HFFc6 (cell line): ENCODE results near the gene BCL2L13. TPM values are rescaled to one million over a fixed set of nuclear protein-coding genes. Genes with fewer than 3 reads are reported as not detected.

ENCODE experiments used
- DNase-seq: peaks from one replicate; pipeline ENCODE4 v3.0.0-alpha.2; 2018
- H3K27ac Mint-ChIP-seq: 2 replicates; pipeline ENCODE4 v1.8.0; 2020; ENCODE audit warnings: mild to moderate bottlenecking, mixed read lengths
- H3K27me3 Mint-ChIP-seq: 2 replicates; pipeline ENCODE4 v1.8.0; 2021; ENCODE audit warnings: mild to moderate bottlenecking, moderate library complexity, mixed read lengths; ENCODE audit not compliant: insufficient read depth
- H3K36me3 Mint-ChIP-seq: 2 replicates; pipeline ENCODE4 v1.8.0; 2021; ENCODE audit warnings: low read depth, mixed read lengths
- H3K4me1 Mint-ChIP-seq: 2 replicates; pipeline ENCODE4 v1.8.0; 2020; ENCODE audit warnings: low read depth, mixed read lengths
- H3K4me3 Mint-ChIP-seq: 2 replicates; pipeline ENCODE4 v1.8.0; 2020; ENCODE audit warnings: mild to moderate bottlenecking, moderate library complexity, mixed read lengths
- H3K9me3 Mint-ChIP-seq: 2 replicates; pipeline ENCODE4 v1.8.0; 2020; ENCODE audit warnings: mild to moderate bottlenecking, mixed read lengths
- total RNA-seq, 6 experiments: library from RNA; stranded (reverse); fragmentation: NEBNext Ultra II Directional; extraction: Animal tissue kit (Norgen Biotek cat#: 25700); gene quantifications; 2 replicates in 1 of 6; 3 replicates in 5 of 6; pipeline ENCODE4 v1.2.3, GENCODE V29; 2021
- TF ChIP-seq, protein P1 (sequence below): fragments of 200-600 bp; sonication (generic); IDR thresholded peaks from 2 replicates; pipeline ENCODE4 v1.5.0; 2021; ENCODE audit warnings: antibody characterized with exemption, mild to moderate bottlenecking

The BCL2L13 gene
- total RNA-seq, 6 experiments from 2014 or later: 46.7 to 53.1 (median 49.7) TPM

DNA sequence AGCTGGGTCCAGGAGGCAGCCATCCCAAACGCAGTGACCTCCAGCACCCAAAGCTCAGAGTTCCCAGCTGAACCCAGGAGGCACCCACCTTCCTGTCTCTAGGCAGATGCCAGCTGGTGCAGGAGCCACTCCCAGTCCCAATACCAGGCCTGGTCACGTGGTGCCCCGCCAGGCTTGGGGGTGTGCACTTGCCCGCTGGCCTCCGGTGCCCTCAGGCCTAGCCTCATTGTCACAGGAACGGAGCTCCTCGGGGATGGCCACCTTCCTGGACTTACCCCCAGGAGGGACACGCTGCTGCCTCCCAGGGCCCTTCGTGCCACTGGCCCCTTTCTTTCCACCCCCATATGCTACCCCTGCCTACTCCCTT is 131.1 kb downstream of the BCL2L13 start:
- no peak overlapping the region for H3K4me3 Mint-ChIP-seq
- peaks cover 2% of the 10 kb centered on the region; the same call in 1 of the 2 replicates for H3K27me3 Mint-ChIP-seq
- H3K4me1 Mint-ChIP-seq: peaks cover 17% of the 10 kb centered on the region
- H3K36me3 Mint-ChIP-seq: 0 out of 2 replicates have a peak, but pooled peaks cover 4% of the 10 kb centered on the region
- H3K9me3 Mint-ChIP-seq: no peaks in the 10 kb centered on the region
- H3K27ac Mint-ChIP-seq: no peak overlapping the region
- DNase-seq: no peak
- TF ChIP-seq, protein P1, sequence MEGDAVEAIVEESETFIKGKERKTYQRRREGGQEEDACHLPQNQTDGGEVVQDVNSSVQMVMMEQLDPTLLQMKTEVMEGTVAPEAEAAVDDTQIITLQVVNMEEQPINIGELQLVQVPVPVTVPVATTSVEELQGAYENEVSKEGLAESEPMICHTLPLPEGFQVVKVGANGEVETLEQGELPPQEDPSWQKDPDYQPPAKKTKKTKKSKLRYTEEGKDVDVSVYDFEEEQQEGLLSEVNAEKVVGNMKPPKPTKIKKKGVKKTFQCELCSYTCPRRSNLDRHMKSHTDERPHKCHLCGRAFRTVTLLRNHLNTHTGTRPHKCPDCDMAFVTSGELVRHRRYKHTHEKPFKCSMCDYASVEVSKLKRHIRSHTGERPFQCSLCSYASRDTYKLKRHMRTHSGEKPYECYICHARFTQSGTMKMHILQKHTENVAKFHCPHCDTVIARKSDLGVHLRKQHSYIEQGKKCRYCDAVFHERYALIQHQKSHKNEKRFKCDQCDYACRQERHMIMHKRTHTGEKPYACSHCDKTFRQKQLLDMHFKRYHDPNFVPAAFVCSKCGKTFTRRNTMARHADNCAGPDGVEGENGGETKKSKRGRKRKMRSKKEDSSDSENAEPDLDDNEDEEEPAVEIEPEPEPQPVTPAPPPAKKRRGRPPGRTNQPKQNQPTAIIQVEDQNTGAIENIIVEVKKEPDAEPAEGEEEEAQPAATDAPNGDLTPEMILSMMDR: no peak

DNA sequence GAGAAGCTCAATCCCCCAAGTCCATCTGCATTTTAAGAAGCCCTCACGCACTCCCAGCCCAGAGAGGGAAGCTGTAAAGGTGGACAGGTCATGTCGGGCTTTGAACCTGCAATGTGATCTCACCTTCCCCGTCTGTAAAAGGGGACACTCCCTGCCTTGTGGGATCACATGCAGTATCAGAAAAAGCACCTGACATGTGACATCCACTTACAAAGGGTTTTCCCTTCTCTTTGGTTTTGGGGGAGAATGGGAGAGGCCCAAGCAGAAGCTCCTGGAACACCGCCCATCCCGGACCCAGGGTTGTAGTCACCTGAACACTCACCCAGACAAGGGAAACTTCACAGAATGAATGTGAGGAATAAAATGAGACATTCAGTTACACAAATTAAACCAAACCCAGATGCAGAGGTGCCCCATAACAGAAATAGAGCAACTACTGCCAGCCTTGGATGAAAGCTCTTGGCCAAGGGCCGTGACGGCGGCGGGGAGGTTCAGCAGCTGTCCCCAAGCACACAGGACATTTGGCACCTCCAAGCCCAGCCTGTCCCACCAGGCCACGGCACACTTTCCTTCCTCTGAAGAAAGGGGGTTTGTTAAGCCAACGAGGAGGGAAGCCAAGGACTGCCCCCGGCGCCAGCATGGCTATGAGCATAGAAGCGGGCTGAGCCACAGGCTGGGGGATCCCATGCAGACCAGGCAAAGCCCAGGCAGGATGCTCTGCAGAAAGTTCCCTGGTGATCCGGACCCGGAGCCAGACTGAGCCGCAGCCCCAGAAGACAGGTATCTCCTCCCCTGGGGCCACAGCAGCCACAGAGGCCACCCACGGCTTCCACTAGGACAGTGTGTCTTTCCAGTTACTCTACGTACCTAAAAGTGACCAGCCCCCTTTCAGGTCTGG is 131.9 kb downstream of the BCL2L13 start:
- DNase-seq: no peak
- TF ChIP-seq, protein P1: no peak
- Mint-ChIP-seq H3K27me3 (peaks cover 2% of the 10 kb centered on the region), H3K4me1 (peaks cover 17% of the 10 kb centered on the region), H3K4me3 (no peak overlapping the region), H3K9me3 (no peaks in the 10 kb centered on the region), H3K36me3 (0 out of 2 replicates have a peak, but pooled peaks cover 4% of the 10 kb centered on the region), H3K27ac (no peak overlapping the region)

DNA sequence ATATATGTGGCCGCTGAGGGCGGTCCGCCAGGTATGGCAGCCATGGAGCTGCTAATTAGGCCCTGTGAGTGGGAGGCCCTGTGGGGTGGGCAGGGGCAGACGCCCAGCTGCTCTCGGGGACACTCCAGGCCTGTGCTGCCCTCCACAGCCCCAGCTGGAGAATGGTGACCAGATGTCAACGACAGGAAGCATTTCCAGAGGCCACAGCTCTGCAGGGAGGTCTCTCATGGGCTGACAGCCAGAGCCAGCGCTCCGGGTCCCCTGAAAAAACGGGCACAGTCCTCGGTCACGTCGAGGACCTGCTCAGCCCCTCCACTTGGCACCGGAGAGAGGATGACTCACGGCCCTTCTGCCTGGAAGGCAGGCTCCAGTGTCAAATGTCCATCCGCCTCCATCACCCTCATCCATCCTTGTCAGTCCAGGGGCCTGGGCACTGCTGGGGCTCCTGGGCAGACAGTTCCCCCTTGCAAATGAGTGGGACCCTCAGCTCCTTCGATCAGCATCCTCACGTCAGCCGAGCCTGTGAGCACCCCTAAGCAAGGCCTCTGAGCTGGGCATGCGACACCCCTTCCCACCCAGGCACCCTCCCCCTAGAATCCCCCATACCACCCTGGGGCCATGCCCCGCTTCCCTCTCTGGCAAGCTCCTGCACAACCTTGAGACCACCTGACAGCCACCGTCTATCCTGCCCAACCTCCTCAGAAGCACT is 133.8 kb downstream of the BCL2L13 start:
- Mint-ChIP-seq H3K36me3 (0 out of 2 replicates have a peak, but pooled peaks cover 3% of the 10 kb centered on the region), H3K27ac (peak overlapping the region; percentile 69), H3K27me3 (peaks cover 2% of the 10 kb centered on the region), H3K9me3 (no peaks in the 10 kb centered on the region), H3K4me1 (peaks cover 17% of the 10 kb centered on the region), H3K4me3 (peak overlapping the region; percentile 92)
- DNase-seq: no peak
- TF ChIP-seq, protein P1: no peak

DNA sequence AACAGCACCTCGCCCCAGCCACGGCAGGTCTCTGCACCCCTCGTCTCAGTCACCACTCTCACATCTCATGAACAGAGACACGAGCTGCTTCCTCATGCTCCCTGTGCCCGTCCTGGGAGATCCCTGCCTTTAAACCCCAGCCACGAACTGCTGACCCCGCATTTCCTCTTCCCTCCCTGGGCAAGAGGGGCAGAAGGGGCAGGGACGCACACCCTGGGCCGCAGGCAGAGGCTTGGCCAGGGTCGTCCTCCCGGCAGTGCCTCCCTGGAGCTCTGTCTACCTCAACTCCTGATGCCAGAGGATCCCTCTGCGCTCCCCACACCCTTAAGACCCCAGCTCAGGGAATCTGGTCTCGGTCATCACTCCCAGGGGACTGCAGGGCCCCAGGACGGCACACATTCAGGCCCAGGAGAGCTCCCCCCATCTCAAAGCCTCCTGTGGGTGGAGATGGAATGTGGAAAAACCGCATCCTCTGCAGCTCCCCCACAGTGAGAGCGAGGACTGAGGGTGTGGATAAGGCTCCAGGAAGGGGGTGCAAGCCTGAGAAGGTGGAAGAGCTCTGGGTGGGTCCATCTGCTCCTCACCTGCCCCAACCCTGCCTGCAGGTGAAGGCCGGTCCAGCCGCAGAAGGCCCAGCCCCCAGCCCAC is 134.5 kb downstream of the BCL2L13 start:
- peak; percentile 31 for DNase-seq
- H3K9me3 Mint-ChIP-seq: no peaks in the 10 kb centered on the region
- H3K27ac Mint-ChIP-seq: peak overlapping the region; percentile 69
- peaks cover 4% of the 10 kb centered on the region for H3K27me3 Mint-ChIP-seq
- TF ChIP-seq, protein P1: no peak
- H3K4me3 Mint-ChIP-seq: peak overlapping the region; percentile 92
- no peaks in the 10 kb centered on the region for H3K36me3 Mint-ChIP-seq
- peaks cover 17% of the 10 kb centered on the region for H3K4me1 Mint-ChIP-seq

DNA sequence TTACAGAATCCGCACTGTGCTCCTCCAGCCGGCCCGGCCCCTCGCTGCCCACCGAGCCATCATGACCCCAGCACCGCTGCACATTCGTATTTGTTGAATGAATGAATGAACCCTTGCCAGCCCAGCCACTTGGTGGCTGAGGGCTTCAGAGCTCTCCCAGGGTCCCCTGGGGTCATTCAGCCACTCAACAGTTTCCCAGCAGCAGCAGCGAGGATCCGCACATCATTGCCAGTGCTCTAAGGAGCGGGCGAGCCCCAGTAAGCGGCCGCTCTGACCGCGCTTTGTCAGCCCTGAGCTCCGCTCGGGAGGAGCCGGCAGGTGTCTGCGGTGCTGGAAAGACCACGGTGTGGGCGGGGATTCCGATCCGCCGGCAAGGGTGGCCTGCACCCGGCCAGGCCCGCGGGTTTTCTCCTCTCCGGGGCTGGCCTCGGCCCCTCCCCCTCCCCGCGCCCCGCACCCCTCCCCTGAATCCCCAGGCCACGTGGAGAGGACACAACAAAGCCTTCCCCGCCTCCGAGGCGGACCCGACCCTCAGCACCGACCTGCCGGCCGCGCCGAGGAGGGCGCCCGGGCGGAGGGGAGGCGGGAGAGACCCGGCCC is 135.1 kb downstream of the BCL2L13 start:
- Mint-ChIP-seq H3K4me1 (peaks cover 17% of the 10 kb centered on the region), H3K9me3 (no peaks in the 10 kb centered on the region), H3K27ac (peak overlapping the region; percentile 69), H3K27me3 (peaks cover 5% of the 10 kb centered on the region), H3K36me3 (no peaks in the 10 kb centered on the region), H3K4me3 (peak overlapping the region; percentile 92)
- TF ChIP-seq, protein P1: no peak; the same call in 1 of the 2 replicates
- no peak for DNase-seq
